Smooth muscle cell of the brain vasculature (primary cell): Measurements from ENCODE around the gene AK8.

Experiments used
- DNase-seq: peaks from one replicate; pipeline ENCODE4 v3.0.0-alpha.2; 2012; ENCODE audit warnings: low read depth, low spot score

The AK8 gene

DNA sequence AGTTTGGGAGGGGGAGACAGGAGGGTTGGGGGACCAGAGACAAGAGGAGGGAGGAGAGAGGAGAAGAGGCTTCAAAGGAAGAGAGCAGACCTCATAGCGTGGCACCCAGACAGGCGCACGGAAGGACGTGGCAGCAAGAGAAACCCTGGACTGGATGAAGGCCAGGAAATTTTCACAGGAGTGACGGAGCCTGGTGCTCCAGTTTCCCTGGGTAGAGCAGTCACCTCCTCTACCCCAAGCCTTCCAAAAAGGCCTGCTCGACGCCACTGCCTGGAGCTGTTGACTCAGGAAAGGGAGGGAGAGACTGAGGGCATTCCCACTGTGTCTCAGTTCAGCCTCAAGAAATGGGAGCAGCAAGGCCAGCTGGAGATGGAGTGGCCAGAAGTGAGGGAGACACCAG lies 19.3 kb downstream of the AK8 start:
- DNase-seq = no peak

DNA sequence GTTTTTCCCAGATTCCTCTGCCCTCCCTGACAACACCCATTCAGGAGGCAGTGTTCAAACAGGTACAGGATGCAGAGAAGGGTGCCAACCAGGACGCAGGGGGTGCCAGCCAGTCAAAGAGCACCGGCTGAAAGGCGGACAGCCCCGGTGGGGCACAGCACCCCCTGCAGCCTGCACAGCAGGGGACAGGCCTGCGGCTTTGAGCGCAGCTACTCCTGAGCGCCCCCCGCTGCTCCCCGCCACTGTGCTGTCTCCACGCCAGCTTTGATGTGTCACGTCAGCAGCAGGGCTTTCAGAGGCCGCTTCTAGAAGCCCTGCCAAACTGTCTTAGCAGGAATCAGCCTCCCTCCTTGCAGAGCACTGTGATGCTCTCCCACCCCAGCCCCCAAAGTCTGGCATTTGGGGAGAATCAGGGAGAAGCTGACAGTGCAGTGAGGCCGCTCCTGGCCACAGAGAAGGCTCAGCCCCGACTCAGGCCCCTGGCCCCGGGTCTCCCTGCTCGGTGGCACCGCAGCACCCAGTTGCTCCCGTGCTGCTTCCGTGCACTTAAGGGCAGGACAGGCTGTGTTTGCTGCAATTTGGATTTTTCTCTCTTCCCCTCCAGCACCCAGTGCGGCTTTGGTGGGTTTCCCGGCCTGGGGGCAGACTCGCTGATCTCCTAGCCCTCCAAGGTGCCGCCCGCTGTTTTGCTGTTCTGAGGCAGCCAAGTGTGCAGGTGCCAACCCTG lies 20.3 kb downstream of the AK8 start:
- no peak for DNase-seq

DNA sequence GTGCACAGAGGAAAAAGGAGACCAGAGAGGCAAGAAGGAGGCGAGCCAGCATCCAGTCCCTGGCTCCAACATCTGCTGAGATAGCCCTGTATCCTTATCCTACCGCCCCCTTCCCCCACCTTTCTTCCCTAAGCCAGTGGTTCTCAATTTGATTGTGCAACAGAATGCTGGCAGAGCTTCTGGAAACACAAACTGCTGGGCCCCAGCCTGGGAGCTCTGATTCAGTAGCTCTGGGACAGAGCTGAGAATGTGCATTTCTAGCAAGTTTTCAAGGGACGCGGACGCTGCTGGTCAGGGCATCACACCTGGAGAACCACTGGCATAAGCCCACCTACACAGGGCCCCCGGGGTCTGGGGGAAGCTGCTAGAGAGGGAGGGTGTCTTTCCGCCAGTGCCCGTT lies 21.1 kb downstream of the AK8 start:
- no peak for DNase-seq

DNA sequence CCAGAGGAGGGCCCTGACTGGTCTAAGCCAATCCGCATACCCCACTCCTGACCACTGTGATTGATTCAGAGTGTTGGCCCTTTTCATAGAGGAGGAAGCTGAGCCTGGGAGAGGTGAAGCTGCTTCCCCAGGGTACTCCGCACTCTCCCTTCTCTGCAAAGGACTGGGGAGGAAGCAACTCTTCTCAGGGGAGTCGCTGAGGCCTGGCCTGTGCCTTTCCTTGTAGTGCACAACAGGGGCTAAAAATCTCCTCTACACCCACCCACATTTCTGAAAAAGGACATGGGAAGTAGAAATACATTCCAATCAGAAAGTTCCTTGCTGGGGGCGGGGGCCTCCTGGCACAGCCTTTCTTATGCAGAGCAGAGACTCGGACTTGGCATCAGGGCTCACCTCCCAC lies 22.2 kb downstream of the AK8 start:
- no peak for DNase-seq

DNA sequence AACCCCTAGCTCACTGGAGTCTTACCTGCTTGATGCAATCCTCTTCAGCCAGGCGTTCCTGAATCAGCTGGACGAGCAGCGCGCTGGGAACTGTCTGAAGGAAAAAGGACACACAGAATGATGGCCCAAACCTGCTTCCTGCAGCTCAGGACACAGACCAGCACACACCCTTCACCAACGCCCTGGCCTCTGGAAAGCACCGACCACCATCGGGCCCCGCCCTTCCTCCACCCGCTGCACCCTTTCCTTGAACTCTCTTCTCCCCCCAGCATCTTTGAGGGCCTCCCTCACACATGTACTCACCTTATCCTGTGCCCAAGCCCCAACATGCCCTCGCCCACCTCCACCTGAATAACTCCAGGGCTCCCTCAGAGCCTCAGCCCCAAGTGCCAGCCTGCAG lies 23.3 kb downstream of the AK8 start:
- no peak for DNase-seq

DNA sequence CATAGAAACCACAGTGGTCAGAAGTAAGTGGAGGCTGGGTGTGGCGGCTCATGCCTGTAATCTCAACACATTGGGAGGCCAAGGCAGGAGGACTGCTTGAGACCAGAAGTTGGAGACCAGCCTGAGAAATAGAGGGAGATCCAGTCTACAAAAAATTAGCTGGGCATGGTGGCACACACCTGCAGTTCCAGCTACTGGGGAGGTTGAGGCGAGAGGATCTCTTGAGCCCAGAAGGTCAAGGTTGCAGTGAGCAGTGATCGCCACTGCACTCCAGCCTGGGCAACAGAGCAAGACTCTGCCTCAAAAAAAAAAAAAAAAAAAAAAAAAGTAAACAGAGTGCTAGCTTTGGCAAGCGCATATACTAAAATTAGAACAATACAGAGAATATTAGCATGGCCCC lies 24.6 kb downstream of the AK8 start:
- DNase-seq = no peak

DNA sequence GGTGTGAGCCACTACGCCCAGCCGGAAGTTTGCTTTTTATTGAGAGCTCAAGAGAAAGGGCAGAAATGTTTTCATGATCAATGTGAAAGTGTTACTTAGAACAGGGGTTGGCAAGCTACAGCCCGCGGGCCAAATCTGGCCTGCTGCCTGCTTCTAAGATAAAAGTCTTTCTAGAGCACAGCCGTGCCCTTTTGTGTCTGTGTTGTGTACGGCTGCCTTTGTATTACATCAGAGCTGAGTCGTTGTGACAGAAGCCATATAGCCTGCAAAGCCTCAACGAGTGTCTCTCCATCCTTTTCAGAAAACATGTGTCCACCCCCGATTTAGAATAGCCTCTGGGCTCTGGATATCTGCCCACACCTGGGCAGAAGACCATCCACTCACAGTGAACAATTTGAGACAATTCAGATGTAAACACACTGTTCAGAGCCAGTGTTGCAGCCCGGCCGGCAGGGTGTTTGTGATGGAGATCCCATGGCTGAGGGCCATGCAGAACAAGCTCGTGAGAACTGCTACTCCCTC lies 28.8 kb downstream of the AK8 start:
- DNase-seq = no peak

DNA sequence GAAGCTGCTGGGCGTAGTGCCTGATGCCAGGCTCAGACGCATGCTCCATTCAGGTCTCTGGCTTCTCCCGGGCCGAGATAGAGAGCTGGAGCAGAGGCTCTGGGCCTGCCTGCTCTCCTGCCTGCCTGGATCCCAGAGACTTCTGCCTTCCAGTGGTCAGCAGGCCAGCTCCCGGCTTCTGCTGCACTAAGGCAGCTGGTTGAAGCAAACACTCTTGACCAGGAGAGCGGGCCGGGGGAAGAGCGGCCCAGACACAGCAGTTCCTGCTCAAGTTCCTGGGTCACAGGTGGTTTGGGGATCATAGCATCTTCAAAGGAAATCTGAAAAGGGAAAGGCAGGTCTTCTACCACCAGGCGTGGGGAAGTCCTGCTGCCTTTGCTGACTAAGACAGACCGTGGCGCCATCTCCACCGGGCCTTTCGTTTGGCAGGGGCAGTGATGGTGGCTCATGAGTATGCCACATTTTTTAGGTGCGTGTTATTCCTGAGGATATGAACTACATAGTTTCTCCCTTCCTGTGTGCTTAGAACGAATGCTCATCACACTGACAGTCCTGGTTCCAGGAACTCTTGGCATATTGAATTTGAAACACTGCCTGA lies 31.1 kb downstream of the AK8 start:
- DNase-seq = no peak

DNA sequence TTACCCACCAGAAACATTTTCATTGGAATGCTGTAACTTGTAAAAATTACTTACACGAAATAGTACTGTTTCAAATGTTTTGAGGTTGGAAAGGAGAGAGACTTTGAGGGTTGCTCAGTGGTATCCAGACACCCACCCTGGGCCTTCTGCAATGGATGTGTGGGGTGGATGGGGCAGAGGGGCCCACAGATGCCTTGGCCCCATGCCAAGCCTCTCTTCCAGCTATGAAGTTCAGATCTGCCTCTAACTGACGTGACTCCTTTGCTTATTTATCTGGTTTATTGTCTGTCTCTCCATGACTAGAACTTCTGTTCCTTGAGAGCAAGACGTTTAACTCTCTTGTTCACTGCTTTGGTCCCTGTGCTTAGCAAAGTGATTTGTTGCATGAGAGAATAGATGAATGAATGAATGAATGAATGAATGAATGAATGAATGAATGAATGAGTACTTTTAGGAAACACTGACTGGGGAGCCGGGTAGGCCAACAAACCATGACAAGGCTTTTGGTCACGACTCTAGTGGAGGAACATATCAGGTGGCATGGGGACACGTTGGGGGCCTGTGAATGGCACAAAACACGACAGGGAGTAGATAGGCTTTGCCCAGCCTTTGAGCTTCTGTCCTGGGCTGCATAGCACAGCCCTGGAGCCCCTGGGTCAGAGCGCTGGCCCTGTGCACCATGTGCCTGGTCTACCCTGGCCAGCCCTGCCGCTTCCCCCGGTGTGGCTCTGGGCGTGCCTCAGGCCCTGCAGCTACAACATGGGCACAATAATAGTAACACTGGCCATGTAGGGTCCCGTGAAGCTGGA lies 31.8 kb downstream of the AK8 start:
- no peak for DNase-seq

DNA sequence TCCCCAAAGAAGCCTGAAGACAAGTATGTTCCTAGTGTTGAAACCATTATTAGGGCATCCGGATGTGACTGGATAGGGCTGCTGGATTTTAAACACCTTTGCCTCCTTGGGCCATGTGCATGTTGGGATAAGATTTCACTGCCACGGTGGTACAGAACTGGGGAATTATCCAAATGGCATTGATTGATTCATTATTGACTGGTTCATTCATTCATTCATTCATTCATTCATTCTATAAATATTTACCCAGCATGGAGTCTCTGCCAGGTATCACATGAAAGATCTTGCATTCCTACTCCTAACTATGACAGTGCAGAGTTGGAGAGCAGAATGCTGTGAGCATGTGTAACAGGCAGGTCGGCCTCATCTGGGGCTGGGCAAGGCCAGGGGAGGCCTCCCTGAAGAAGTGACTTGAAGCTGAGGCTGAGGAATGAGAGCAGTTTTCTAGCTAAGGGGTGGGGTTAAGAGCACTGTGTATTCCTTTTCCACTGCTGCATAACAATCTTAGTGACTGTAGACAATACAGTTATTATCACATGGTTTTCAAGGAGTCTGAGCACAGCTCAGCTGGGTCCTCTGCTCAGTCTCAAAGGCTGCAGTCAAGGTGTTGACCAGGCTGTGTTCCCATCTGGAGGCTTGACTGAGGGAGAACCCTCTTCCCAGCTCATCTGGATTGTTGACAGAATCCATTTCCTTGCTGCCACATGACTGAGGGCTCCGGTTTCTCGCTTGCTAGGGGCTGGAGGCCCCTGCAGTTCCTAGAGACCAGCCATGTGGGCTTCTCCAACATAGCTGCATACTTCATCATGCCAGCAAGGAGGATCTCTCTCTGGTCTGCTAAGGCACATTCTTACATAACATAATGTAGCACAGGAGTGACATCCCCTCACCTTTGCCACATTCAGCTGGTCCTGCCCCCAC lies 35.7 kb downstream of the AK8 start:
- no peak for DNase-seq

DNA sequence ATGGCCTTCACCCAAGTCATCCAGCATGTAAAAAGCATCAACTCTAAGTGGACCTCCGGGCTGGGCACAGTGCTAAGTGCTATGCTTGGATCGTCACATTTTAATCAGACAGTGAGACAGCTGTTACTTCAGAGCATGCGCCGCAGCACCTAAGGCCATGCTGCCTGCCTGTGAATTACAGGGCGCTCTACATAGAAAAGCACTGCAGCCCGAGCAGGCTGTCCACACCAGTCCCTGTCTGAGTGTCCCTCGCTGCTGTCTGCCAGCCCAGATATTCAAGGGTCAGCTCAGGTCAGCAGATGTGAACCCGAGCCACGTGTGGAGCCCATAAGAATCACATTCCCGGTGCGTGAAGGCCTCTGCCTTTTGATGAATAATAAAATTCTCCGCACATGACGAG lies 37.1 kb downstream of the AK8 start:
- DNase-seq = no peak

DNA sequence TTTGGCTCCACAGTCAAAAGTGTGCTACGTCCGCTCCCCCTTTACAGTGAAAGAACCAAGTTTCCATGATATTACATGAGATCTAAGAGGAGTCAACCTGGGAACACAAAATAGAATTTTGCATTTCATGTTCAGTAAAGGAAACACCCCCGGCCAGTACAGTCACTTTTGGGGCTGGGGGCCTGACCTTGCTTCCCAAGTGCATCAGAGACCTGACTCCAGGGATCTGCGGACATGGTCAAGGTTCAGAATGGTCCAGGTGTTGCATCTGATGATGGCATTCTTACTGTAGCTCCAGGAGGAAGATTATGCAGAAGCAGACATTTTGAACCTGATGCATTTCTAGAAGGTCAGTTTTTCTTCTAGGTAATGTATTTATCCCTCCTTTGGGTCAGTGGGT lies 39.8 kb downstream of the AK8 start:
- no peak for DNase-seq

DNA sequence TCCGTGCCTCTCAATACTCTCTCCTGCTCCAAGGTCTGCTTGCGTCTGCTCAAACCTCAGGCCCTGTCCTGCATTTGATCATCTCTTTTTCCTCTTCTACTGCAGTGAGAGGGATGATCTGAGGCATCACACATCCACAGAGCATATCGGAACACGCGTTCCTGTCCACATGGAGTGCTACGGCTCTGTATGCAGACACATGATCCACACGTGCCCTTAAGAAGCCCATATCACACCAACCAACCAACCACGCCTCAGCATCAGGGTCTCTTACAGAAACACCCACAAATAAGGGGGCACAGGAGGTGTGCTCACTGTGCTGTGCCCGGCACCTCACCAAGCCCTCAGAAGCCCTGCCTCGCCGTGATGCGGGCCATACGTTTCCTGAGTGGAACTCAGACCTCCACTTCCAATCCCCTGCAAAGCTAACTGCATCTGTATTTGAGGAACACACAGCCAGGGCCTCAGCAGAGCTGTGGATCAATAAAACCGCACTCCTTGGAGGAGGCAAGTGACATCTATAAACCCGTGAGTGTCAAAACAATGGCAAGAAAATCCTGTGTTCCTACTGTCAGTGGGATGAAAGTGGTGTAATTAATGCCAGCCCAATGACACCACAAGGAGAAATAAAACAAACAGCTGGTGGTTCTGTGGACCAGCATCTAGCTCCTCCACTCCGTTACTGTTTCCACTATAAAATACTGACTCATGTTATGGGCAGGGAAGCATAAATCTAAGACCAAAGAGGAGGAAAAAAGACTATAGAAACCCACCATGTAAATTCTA lies 40.4 kb downstream of the AK8 start:
- DNase-seq = no peak

DNA sequence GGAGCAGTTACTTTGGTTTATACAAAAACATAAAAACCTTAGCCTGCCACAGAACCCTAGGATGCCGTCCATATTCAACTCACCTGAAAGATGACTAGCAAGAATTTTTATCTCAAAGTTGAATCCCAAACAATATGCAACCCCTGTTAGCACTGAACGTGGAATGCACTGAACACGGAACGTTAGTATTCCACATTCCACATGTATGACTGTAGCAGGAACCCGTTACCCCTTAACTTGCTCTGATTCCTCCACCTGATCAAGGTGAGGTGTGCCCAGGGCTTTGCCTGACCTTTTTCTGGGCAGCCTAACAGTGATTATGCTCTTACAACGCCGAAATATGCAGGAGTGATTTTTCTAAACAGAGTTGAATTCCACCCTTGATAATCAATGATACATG lies 43.7 kb downstream of the AK8 start:
- no peak for DNase-seq

DNA sequence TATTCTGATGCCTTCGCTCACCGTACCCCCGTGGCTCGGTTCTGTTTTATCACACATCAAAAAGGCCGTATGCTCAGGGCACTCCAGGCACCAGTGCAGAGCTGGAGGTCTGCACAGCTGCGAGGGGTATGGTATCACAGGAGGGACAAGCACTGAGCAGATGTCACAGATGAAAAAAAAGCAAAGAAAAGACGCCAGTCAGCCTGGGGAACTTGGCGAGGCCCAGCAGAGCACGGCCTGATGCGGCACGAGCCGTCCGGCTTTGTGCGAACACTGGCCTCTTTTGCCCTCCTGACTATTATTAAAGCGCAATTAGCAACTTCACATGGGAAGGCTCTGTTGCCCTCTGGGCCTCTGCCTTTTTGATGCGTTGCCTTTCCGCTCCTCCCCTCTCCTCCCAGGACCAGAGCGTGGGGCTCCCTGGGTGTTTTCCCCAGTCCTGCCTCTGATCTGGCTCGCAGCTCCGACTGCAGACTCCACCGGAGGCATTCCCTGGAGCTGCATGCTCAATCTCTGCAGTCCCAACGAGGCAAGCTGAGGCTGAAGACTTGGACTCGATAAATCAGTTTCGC lies 44.4 kb downstream of the AK8 start:
- no peak for DNase-seq

DNA sequence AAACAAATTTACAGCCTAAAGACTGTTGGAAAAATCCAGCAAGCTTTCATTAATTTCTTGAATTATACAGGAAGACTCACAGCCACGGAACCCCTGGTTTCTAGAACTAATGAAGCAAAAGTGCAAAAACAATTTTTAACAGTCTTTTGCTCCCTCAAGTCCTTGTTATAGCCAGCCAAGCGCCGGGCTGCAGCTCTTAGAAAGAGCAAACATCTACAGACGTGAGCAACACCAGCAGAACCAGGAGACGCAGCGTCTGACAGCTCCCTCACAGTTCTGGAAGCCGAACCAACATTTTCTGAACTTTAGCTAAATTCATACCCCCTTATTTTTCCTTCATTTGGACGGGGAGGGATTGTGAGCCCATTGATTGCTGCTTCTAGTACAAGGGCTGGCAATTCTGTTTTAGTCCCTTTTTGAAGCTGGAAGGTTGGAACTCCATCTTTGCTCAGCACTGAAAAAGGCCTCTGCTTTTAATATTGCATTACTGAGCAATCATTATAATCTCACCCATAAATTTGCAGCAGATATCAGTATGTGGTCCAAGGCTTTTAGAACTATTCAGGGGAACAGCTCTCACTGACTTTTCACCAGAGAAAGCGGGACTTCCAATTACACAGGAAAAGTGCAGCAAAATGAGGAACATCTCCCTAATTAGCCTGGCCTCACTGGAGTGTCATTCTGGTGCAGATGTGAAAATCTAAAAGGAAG lies 45.8 kb downstream of the AK8 start:
- DNase-seq = no peak

DNA sequence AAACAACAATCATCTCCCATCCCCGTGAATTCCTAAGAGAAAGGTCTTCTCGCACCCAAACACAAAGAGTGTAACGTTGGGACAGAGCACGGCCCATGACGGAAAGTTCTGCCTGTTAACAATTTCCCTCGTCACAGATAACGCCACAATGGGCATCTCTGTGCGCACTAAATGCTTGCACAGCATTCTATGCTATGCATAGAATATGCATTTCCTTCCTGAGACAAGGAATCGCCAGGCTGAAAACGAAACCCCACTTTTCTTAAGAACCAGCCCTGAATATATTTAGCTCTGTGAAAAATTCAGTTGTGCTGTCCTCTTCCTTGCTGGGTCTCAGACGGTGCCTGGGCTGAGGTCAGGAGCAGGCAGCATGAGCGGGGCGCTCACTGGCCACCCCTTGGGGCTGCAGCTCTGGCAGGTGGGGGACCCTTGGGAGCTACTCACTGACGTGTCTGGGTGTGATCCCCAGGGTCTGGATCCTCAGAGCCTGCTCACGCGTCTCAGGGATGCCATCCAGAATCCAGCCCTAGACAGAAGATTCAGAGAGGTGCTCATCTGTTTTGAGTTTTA lies 49.8 kb downstream of the AK8 start:
- DNase-seq = no peak

DNA sequence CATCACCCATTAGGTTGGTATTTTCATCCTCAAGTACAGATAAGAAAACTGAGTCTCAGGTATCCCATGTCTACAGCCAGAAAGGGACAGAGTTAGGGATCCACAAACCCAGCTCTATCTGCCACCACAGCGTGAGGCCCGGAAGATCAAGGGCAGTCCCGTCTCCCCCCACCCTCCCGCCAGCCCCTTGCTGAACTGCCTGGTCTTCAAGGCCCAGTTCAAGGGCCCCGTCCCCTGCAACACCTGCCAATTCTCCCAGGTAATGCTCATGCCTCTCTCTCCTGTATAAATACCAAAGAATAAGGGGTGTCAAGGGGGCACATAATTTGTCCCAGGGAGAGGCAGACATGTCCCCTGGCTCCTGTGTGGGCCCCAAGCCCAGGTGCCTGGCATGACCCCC lies 50.7 kb downstream of the AK8 start:
- no peak for DNase-seq

DNA sequence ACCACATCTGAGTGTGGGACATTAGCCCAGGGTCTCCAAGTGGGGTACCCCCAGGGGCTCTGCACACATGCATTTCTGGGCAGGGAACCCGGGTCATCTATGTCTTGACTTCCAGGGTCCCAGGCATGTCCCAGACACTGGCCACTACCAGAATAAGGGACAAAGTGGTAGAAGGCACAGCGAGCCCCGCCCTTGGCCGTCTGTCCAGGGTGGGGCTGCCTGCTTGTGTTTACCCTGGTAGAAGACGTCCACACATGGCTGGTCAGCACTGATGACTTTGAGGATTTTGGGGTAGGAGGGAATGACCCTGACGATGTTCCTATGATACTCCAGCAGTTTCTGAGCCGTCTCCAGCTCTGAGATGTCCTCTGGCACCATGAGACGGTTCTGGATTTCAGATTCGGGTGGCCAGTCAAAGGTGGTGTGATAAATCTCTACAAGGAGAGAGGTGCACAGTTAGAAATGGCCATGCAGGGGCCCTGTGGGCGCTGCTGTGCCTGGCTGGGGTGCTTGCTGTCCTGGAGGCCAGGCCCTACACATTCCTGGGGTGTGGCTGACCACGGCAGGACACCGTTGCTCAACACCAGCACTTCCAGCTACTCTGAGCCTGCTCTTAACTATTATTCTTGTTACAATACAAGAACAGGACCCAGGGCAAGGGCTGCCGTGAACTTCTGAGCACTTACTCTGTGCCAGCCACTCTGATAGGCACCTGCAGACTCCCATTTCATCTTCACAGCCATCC lies 51.3 kb downstream of the AK8 start:
- no peak for DNase-seq
